CD4-positive, alpha-beta T cell (primary cell): Measurements from ENCODE around the gene TNFRSF21. TPM values are rescaled to one million over a fixed set of nuclear protein-coding genes. Genes with fewer than 3 reads are reported as not detected.
"Not testable (repeated sequence)": the region's sequence is repeated elsewhere in the genome, so short reads cannot be mapped to it uniquely, and the experiment has no call there.

Source experiments
- ATAC-seq: fragments of 200-7000 bp; cut with Tn5 transposase; one replicate; pipeline ENCODE4 v1.10.0; 2022; ENCODE audit warnings: mild to moderate bottlenecking; ENCODE audit not compliant: poor library complexity
- CTCF ChIA-PET: fragments of 350-600 bp; sonication (Branson Sonifier 250); formaldehyde crosslinking; loops from one replicate; lab custom pipeline; 2021; ENCODE audit warnings: antibody characterized with exemption, inconsistent platforms; lab: Charles Lee
- POLR2A ChIA-PET: fragments of 350-600 bp; sonication (Branson Sonifier 250); formaldehyde crosslinking; loops from one replicate; lab custom pipeline; 2021; ENCODE audit warnings: antibody characterized with exemption, inconsistent platforms; lab: Charles Lee
- DNase-seq, 14 experiments: peaks; one replicate each; pipeline ENCODE4 v3.0.0-alpha.2; 2013 to 2020; ENCODE audit warnings: mixed read lengths in 2 of 14
- H3K27ac ChIP-seq, 2 donors: one replicate each; pipeline versions ENCODE4 v1.5.1 to v1.7.0; 2013; ENCODE audit warnings: low read length in 2 of 2, low read depth in 1 of 2, mild to moderate bottlenecking in 1 of 2
- H3K27me3 ChIP-seq, 2 experiments: 1 replicate in 1 of 2; 2 replicates in 1 of 2; pipeline versions ENCODE4 v1.6.1 to v1.7.0; 2013; ENCODE audit warnings: low read length in 2 of 2, control low read depth in 1 of 2, mild to moderate bottlenecking in 1 of 2, moderate library complexity in 1 of 2; ENCODE audit not compliant: insufficient read depth in 2 of 2, control insufficient read depth in 1 of 2
- H3K36me3 ChIP-seq: one replicate; pipeline ENCODE4 v1.6.1; 2013; ENCODE audit warnings: low read length, control low read depth; ENCODE audit not compliant: insufficient read depth
- H3K4me1 ChIP-seq: one replicate; pipeline ENCODE4 v1.6.1; 2013; ENCODE audit warnings: low read length, control low read depth; ENCODE audit not compliant: insufficient read depth
- H3K4me3 ChIP-seq: one replicate; pipeline ENCODE4 v1.5.1; 2013; ENCODE audit warnings: mild to moderate bottlenecking, low read length, moderate library complexity
- H3K9me3 ChIP-seq, 2 experiments: 1 replicate in 1 of 2; 2 replicates in 1 of 2; pipeline versions ENCODE4 v1.6.1 to v1.7.0; 2013; ENCODE audit warnings: low read length in 2 of 2, mild to moderate bottlenecking in 2 of 2, control low read depth in 1 of 2, moderate library complexity in 1 of 2; ENCODE audit not compliant: control insufficient read depth in 1 of 2, insufficient read depth in 1 of 2
- H3K27ac Mint-ChIP-seq: one replicate; pipeline ENCODE4 v1.8.0; 2020; ENCODE audit warnings: mixed read lengths
- H3K27me3 Mint-ChIP-seq: one replicate; pipeline ENCODE4 v1.8.0; 2021; ENCODE audit warnings: mixed read lengths
- H3K36me3 Mint-ChIP-seq: one replicate; pipeline ENCODE4 v1.8.0; 2021; ENCODE audit warnings: low read depth, mixed read lengths
- H3K4me1 Mint-ChIP-seq: one replicate; pipeline ENCODE4 v1.8.0; 2021; ENCODE audit warnings: low read depth, mixed read lengths
- H3K4me3 Mint-ChIP-seq: one replicate; pipeline ENCODE4 v1.8.0; 2020; ENCODE audit warnings: mild to moderate bottlenecking, mixed read lengths
- H3K9me3 Mint-ChIP-seq: one replicate; pipeline ENCODE4 v1.8.0; 2020; ENCODE audit warnings: mixed read lengths
- intact Hi-C, 2 experiments: fragments of 100-400 bp; cut with DNase I in 1 of 2; cut with micrococcal nuclease in 1 of 2; formaldehyde crosslinking; loops; one replicate each; pipeline versions ENCODE4 v1.15.1 to v1.9.0; 2023 to 2025; cut with DNase I, micrococcal nuclease
- total RNA-seq, 174 experiments: library from RNA in 2 of 174; stranded (reverse) in 2 of 174; gene quantifications; one replicate each; pipeline ENCODE4 v1.2.3 and lab custom pipeline; 2021 to 2026
- TF ChIP-seq, protein P1 (sequence below): fragments of 200-600 bp; IDR thresholded peaks from one replicate; pipeline ENCODE4 v1.8.0; 2022; ENCODE audit warnings: antibody characterized with exemption, mild to moderate bottlenecking

Gene TNFRSF21
- total RNA-seq, 2 experiments from 2014 or later, result 0.92 to 0.96 TPM

GRCh38 chr6:47334334-47334733, 24.6 kb upstream of the TNFRSF21 start:
- Mint-ChIP-seq H3K36me3 (no peaks in the 10 kb centered on the region), H3K4me1 (peaks cover under 1% of the 10 kb centered on the region), H3K4me3 (no peak overlapping the region), H3K27me3 (peaks cover 28% of the 10 kb centered on the region), H3K9me3 (no peaks in the 10 kb centered on the region), H3K27ac (no peak overlapping the region)
- POLR2A ChIA-PET, result interaction anchor here (0.8 kb wide), 1 partner anchor 16 kb away, joined by 3 read pairs; no protein-coding TSS in a partner anchor
- intact Hi-C loops, result no loop called here
- TF ChIP-seq, protein P1, sequence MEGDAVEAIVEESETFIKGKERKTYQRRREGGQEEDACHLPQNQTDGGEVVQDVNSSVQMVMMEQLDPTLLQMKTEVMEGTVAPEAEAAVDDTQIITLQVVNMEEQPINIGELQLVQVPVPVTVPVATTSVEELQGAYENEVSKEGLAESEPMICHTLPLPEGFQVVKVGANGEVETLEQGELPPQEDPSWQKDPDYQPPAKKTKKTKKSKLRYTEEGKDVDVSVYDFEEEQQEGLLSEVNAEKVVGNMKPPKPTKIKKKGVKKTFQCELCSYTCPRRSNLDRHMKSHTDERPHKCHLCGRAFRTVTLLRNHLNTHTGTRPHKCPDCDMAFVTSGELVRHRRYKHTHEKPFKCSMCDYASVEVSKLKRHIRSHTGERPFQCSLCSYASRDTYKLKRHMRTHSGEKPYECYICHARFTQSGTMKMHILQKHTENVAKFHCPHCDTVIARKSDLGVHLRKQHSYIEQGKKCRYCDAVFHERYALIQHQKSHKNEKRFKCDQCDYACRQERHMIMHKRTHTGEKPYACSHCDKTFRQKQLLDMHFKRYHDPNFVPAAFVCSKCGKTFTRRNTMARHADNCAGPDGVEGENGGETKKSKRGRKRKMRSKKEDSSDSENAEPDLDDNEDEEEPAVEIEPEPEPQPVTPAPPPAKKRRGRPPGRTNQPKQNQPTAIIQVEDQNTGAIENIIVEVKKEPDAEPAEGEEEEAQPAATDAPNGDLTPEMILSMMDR, result no peak
- ATAC-seq, result no peak
- Histone ChIP-seq H3K9me3 (no peaks in the 10 kb centered on the region), H3K27ac (no peak overlapping the region), H3K4me1 (no peaks in the 10 kb centered on the region), H3K4me3 (no peak overlapping the region), H3K36me3 (no peaks in the 10 kb centered on the region), H3K27me3 (no peaks in the 10 kb centered on the region)
- no peak for DNase-seq
- CTCF ChIA-PET, result no interaction called here

GRCh38 chr6:47328606-47329005, 18.9 kb upstream of the TNFRSF21 start:
- H3K4me3 ChIP-seq, H3K4me1 ChIP-seq, H3K27me3 ChIP-seq, H3K36me3 Mint-ChIP-seq, H3K9me3 Mint-ChIP-seq, ATAC-seq, H3K27ac ChIP-seq, intact Hi-C loops, H3K4me3 Mint-ChIP-seq, H3K36me3 ChIP-seq, H3K9me3 ChIP-seq, CTCF ChIA-PET, POLR2A ChIA-PET, H3K27ac Mint-ChIP-seq, DNase-seq: not testable (repeated sequence)
- peaks cover 31% of the 10 kb centered on the region for H3K27me3 Mint-ChIP-seq
- H3K4me1 Mint-ChIP-seq, result peaks cover 18% of the 10 kb centered on the region

GRCh38 chr6:47328139-47328538, 18.4 kb upstream of the TNFRSF21 start:
- peak; percentile 56 for ATAC-seq
- POLR2A ChIA-PET, H3K9me3 ChIP-seq, H3K4me3 ChIP-seq, intact Hi-C loops, H3K36me3 ChIP-seq, H3K9me3 Mint-ChIP-seq, H3K27ac ChIP-seq, H3K36me3 Mint-ChIP-seq, H3K4me1 ChIP-seq, CTCF ChIA-PET, H3K27ac Mint-ChIP-seq, H3K27me3 ChIP-seq: not testable (repeated sequence)
- H3K4me3 Mint-ChIP-seq, result peak overlapping the region; percentile 1
- peak in 1 of 14 experiments; percentile 8 for DNase-seq
- H3K27me3 Mint-ChIP-seq, result peaks cover 34% of the 10 kb centered on the region
- peaks cover 18% of the 10 kb centered on the region for H3K4me1 Mint-ChIP-seq

- no peak for DNase-seq
- Mint-ChIP-seq H3K27me3 (peaks cover 30% of the 10 kb centered on the region), H3K4me1 (peaks cover 20% of the 10 kb centered on the region), H3K9me3 (no peaks in the 10 kb centered on the region), H3K4me3 (no peak overlapping the region), H3K36me3 (no peaks in the 10 kb centered on the region), H3K27ac (no peak overlapping the region)
- Histone ChIP-seq H3K27me3 (peaks cover 2 to 15% of the 10 kb centered on the region in 2 experiments), H3K9me3 (no peaks in the 10 kb centered on the region), H3K36me3 (no peaks in the 10 kb centered on the region), H3K4me3 (no peak overlapping the region), H3K27ac (no peak overlapping the region), H3K4me1 (peaks cover 4% of the 10 kb centered on the region)
- no peak for ATAC-seq
- POLR2A ChIA-PET, result no interaction called here
- TF ChIP-seq, protein P1, result no peak
- CTCF ChIA-PET, result no interaction called here
- intact Hi-C loops, result no loop called here
These were observed 14.2 kb upstream of the TNFRSF21 start for GRCh38 chr6:47323887-47324286.
